Hypothalamus (tissue), 51 donors: Measurements from ENCODE around the gene NUTM2E.
"Not testable (repeated sequence)": the region's sequence is repeated elsewhere in the genome, so short reads cannot be mapped to it uniquely, and the experiment has no call there.

ENCODE experiments used
- DNase-seq, 51 donors: peaks; one replicate each; lab custom pipeline; 2025; lab: John Stamatoyannopoulos, UW

The NUTM2E gene

GRCh38 chr10:79862803-79863202, 36.3 kb downstream of the NUTM2E start:
- not testable (repeated sequence) for DNase-seq

- DNase-seq: not testable (repeated sequence)
Measured at GRCh38 chr10:79866903-79867551, 40.5 kb downstream of the NUTM2E start.

GRCh38 chr10:79868023-79868422, 41.5 kb downstream of the NUTM2E start:
- DNase-seq: not testable (repeated sequence)

DNA sequence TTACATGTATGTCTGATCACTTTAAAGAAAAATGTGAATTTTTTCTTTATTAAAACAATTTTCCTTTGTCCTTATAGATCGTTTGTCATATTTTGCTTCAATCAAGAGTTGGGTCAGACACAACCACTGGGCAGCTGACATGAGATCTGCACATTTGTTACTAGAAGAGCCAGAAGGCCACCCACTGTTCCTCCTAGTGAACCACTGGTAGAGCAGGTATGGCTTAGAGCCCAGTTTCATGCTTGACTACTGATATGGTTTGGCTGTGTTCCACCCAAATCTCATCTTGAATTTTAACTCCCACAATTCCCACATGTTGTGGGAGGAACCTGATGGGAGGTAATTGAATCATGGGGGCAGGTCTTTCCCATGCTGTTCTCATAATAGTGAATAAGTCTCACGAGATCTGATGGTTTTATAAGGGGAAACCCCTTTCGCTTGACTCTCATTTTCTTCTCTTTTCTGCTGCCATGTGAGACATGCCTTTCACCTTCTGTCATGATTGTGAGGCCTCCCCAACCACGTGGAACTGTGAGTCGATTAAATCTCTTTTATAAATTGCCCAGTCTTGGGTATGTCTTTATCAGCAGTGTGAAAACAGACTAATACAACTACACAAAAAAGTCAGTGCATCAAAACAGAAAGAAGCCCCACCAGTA, 43.0 kb downstream of the NUTM2E start:
- DNase-seq: not testable (repeated sequence)

DNA sequence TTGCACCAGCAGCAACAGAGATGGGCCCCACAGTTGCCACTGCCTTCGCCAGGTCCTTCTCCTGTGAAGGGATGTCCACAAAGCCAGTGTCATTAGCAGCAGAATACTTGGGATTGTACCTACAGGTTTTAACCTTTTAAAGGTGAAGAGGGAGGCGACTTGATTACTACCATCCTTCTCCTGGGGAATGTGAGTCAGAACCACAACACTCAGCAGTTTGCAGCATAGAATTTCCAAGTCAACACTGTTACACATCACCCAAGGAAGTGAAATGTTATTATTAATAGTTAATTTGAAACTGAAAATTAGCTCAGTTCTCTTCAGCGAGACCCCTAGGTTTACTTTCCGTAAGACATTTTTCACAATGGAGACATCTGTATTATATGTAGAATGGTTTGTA, 45.2 kb downstream of the NUTM2E start:
- not testable (repeated sequence) for DNase-seq
